GM18858 (cell line): ENCODE results near the gene PLTP.
"Not testable (repeated sequence)": the region's sequence is repeated elsewhere in the genome, so short reads cannot be mapped to it uniquely, and the experiment has no call there.

Source experiments
- ATAC-seq: cut with Tn5 transposase; IDR thresholded peaks from one replicate; pipeline ENCODE4 v1.9.1; 2021; ENCODE audit not compliant: unreplicated experiment

PLTP gene

DNA sequence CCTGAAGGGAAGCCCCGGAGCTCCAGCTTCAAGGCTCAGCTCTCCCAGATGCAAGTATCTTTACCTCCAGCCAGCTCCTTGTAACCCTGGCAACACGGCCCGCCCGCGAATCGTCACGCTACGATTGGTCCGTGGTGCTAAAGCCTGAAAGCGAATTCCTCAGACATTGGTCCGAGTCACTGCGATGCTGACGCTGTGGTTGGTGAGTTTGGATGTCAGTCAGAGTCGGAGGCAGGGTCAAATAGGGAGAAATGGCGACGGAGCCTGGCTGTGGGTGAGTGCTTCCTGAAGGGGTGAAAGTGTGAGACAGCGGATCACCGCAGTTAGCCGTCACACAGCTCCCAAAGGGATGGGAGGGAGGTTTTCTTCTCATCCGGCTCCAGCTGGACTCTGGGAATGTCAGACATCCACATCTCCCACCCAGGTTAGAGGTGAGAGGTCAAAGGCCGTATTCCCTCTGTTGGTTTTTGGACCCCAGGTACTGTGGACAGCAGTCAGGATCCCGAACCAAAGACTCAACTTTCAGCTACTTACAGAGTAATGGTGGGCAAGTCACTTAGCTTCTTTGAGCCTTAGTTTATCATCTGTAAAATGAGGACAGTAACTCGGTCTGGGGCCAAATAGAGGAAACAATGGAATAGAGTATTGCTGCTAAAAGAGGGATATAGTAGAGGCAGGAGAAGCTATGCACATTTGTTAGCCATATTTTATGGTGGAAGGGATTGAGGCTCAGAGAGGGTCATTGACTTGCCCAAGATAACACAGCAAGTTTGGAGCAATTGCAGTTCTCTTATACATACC, 30.8 kb downstream of the PLTP start, which contains the start of gene ZSWIM1:
TSS of gene ZSWIM1 (plus strand) at position 240 of the 801 bp plus-strand sequence. CDS start 1,366 bp downstream, outside the sequence.
- peak; percentile 94 for ATAC-seq

DNA sequence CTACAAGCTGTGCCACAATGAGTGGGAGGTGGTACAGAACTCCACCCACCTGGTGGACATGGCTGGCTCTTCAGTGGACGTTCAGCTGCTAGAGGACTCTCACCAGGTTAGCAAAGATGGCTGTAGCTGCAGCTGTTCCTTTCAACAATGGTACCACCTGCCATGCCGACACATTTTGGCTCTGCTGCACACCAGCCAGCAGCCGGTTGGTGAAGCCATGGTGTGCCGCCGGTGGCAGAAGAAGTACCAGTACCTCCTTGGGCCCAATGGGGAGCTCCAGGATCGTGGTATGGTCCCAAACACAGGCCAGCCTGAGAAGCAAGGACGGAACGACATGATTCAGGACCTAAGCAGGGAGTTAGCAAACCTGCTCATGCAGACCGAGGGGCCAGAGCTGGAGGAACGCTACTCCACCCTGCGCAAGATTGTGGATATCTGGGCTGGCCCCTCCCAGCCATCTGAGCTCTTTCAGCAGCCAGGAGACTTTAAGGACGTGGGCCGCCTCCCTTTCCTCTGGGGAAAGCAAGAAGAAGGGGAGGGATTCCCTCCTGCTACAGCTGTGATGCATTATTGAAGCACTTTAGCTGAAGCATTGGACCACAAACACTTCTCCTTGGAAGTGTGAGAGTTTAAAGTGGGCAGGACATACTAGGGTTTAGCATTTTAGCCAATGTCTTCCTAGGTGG, 33.7 kb downstream of the PLTP start:
- no peak for ATAC-seq

DNA sequence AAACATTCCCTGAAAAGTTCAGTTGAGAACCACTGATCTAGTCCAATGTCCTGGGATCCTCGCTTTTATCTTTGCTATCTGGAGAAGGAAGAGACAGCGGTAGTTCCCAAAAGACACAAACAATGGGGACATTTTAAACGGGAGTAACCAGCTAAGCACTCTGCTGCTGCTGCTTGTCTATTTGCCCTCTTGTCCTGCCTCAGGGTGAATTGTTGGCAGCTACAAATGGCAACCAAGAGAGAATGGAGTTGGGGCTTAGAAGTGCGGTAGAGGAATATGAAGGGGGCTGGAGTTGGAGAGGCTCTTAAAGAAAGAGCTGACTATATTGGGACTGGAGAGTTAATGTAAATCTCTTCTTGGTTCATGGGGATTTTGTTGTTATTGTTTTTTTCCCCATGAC, 37.4 kb downstream of the PLTP start:
- no peak for ATAC-seq

DNA sequence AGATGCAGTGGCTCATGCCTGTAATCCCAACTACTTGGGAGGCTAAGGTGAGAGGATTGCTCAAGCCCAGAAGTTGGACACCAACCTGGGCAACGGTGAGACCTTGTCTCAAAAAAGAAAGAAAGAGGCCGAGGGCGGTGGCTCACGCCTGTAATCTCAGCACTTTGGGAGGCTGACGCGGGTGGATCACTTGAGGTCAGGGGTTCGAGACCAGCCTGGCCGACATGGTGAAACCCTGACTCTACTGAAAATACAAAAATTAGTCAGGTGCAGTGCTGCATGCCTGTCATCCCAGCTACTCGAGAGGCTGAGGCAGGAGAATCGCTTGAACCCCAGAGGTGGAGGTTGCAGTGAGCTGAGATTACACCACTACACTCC, 37.9 kb downstream of the PLTP start:
- not testable (repeated sequence) for ATAC-seq

DNA sequence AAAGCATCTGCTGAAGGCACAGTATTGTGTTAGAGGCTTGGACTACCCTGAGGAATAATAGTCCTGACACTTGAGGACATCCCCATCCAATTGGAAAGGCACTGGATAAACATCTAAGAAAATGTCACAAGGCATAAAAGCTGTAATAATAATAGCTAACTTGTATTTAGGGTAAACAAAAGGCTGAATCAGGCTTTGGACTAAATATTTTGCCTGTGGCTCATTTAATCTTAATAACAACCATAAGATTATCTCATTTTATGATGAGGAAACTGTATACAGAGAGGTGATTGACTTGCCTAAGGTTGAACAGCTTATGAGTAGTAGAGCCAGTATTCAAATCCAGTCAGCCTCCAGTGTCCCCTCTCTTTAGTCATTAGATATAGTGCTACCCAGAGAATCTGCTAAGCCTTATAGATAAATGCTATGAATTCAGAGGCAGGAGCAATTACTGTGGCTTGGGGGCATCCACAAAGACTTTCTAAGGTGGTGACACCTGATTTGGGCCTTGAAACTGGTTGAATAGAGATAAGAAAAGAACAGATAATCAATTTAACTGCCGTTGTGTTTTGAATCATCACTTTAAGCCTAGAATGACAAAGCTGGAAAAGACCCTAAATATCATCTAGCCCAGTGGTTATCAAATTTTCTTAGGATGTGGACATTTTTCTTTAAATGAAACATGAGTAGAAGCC, 38.4 kb downstream of the PLTP start:
- no peak for ATAC-seq

DNA sequence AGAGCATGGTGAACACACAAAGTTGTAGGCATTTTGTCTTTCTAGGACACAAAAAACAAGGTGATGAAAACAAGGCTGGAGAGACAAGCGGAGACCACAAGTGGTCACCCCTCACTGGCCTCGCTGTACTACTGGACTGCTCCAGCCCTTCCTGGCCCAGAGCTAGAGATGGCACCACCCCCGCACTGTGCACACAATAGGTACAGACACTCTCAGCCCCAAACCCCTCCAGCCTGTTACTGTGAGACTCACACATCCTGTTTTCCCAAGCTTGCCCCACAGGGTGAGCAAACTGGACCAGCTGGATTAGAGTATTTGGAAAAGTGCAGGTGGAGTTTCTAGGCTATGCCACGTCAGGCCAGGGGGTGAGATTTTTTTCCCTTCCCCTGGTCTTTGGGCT, 39.3 kb downstream of the PLTP start:
- ATAC-seq, result no peak

DNA sequence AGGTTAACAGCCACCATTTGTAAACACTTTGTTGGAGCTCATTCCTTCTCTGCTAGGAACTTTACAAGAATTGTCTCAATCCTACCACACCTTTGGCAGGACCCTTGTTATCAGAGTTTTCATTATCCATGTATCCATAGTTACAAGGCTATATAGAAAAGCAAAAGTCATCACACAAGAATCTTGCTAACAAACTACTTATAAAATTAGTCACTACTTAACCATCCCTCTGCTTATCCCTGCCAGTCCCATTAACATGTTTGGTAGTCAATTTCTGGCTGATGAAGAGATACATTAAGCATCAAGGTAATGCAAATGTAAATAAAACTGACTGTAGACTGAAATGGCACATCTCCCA, 44.2 kb downstream of the PLTP start:
- ATAC-seq, result no peak

DNA sequence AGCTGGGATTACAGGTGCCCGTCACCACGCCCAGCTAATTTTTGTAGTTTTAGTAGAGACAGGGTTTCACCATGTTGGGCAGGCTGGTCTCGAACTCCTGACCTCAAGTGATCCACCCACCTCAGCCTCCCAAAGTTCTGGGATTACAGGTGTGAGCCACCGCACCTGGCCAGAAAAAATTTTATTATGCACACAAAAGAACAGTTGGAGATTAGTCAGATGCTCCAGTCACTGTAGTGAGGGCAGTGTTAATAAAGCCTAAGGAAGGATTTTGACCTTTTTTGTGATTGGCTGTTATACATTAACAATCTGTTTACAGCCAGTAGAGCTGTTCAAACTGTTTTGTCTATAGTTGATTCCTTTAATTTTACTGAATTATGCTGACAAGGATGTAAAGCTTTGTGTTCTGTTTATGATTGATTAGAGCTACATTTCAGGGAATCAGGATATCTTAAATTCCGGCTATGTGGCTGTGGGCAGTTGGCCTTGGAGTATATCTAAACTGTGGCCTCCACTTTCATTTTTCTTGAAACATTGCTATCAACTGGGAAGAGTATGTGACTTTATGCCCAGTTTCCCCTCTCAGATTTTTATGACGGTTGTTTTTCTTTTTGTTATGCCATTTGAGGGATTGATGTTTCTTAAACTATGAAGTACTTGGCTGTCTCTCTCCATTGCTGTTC, 44.7 kb downstream of the PLTP start:
- no peak for ATAC-seq

DNA sequence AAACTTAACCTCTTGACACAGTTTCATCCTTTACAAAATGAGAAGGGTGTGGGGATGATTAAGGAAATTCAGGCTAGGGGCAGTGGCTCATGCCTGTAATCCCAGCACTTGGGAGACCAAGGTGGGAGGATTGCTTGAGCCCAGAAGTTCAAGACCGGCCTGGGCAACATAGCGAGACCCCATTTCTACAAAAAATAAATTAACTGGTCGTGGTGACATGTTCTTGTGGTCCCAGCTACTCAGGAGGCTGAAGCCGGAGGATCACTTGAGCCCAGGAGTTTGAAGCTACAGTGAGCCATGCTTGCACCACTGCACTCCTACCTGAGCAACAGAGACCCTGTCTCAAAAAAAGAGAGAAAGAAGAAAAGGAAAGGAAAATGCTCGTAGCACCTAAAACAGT, 45.5 kb downstream of the PLTP start:
- ATAC-seq, result no peak

DNA sequence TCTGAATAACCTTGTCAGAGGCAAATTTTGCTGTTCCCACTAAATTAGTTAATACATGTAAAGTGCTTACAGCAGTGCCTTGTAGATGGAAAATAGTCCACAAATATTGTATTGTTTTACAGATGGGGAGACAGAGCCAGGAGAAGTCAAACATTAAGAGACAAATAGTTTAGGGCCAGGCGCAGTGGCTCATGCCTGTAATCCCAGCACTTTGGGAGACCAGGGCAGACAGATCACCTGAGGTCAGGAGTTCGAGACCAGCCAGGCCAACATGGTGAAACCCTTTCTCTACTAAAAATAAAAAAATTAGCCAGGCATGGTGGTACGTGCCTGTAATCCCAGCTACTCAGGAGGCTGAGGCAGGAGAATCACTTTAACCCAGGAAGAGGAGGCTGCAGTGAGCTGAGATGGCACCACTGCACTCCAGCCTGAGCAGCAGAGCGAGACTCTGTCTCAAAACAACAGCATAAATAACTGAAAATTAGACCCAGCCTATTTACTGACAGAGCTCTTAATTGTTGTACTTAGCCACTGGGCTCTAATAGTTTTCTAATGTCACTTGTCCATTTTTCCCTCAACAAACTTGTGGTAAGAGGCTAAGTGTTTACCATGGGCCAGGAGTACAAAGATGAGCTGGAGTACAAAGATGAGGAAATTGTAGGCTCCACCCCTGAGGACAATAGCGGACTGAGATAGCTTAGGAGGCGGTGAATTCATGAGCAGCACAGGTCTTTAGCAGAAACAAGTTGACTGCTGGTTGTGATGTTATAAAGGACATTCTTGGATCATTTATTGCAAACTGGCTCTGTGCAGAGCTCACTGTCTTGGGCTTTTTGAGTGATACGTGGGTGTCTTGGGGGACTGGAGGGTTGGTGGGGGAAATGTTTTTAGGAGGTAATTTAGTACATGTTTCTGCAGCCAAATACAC, 48.1 kb downstream of the PLTP start:
- ATAC-seq, result no peak

DNA sequence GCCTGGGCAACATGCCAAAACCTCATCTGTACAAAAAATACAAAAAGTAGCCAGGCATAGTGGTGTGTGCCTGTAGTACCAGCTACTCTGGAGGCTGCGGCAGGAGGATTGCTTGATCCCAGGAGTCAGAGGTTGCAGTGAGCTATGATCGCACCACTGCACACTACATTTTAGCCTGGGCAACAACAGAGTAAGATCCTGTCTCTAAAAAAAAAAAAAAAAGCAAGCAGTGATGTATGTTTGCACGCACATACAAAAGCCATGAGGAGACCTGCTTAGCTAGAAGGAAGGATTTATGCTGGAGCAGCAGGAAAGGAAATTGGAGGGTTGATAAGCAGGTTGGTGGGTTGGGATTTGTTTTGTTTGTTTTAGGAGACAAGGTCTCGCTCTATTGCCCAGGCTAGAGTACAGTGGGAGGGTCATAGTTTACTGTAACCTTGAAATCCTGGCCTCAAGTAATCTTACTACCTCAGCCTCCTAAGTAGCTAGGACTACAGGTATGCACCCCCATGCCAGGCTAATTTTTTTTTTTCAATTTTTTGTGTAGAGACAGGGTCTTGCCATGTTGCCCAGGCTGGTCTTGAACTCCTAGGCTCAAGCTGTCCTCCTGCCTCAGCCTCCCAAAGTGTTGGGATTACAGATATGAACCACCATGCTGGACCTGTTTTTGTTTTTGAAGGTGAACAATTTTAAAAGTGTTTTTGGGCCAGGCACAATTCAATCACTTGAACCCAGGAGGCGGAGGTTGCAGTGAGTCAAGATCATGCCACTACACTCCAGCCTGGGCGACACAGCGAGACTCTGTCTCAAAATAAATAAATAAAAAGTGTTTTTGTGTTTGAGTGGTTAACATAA, 50.5 kb downstream of the PLTP start:
- ATAC-seq, result no peak

DNA sequence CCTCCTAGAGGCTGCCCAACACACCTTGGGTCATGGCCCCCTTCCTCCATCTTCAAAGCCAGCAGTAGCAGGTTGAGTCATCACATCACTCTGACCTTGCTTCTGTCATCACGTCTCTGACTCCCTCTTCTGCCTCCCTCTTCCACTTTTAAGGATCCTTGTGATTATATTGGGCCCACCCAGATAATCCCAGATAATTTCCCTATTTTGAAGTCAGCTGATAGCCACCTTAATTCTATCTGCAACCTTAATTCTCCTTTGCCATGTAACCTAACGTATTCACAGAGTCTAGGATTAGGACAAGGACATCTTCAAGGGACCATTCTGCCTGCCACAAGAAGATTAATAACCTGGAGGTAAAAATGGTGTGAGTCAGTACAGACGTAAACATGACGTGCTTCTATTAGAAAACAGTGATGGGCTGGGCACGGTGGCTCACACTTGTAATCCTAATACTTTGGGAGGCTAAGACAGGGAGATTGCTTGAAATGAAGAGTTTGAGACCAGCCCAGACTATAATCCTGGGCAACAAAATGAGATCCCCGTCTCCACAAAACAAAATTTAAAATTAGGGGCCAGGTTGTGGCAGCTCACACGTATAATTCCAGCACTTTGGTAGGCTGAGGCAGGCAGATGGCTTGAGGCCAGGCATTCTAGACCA, 51.3 kb downstream of the PLTP start:
- no peak for ATAC-seq

DNA sequence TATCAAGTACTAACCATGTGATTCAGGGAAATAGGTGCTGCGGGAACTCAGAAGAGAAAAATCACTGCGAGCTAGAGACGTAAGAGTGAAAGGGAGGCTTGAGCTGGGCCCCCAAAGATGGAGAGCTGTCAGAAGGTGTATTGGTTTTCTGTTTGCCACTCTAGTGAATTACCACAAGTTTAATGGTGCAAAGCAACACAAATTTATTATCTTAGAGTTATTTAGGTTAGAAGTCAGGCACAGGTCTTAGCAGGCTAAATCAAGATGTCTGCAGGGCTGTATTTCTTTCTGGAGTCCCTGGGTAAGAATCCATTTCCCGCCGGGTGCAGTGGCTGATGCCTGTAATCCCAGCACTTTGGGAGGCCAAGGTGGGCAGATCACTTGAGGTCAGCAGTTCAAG, 52.0 kb downstream of the PLTP start:
- ATAC-seq, result no peak

DNA sequence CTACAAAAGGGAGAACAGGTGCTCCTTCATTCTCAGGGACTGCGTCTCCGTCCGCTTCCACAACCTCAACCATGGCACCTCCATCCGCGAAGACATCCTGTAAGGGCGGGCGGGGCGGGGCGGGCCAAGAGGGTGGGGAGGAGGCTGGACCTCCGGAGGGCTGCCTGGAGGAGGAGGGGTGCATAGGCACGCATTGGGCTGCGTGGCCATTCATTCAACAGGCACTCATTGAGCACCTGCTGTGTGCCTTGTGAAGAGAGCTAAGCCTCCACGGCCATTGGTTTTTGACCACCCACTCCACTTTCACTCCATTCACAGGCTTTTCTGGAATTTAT, 54.1 kb downstream of the PLTP start:
- no peak for ATAC-seq

DNA sequence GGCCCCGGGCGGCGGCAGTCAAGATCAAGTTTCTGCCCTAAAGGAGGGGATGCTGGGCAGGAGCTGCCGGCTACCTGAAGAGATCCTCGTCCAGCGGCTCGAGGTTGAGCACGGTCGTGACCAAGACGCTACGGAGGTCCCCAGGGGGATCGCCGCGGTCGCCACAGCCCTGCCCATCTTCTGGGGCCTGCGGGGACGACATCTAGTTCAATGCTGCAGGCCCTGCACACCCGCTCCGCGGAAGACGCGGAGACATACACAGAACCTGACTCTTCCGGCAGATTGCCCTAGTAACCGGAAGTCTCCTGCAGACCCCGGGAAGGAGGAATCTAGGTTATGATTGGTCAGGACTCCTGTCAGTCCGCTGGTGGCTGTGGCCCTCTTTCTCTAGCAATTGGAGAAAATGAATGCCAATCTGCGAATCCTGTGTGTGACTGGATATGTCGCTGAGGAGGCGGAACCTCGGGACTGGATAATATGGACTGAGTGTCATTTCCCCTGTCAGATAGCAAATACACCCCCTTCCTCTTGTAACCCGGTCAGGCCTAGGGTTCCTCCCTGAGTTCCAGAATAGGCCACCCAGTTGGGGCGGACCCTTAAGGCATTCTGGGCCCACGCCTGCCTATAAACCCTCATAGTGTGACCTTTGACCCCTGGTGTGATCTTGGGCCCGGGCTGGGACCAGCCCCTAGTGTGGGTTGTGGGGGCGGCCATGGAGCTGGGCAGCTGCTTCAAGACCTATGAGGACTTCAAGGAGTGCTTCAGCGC, 54.7 kb downstream of the PLTP start, which contains the start of the genes ACOT8 and ZSWIM3:
TSS of gene ACOT8 (minus strand) at position 279 of the 768 bp plus-strand sequence. CDS start at position 202, 77 bp downstream.
TSS of gene ZSWIM3 (plus strand) at position 501 of the 768 bp plus-strand sequence. CDS start at position 713, 212 bp downstream.
- peak; percentile 92 for ATAC-seq

DNA sequence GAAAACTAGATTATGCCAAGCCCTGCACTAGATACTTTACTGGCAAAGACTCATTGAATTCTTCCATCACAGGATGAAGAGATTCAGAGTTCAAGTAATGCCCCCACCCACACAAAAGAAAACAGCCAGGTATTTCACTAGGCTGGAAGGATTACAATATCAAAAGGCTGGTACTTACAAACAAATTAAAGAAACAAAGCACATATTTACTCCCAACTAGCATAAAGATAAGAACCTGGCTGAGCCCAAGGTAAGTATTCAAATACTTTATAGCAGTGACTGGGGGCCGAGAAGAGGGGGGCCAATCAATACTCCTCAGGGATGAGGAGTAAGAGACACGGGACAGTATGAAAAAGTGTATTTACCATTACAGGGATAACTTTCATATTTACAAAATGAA, 58.5 kb downstream of the PLTP start:
- ATAC-seq, result no peak

DNA sequence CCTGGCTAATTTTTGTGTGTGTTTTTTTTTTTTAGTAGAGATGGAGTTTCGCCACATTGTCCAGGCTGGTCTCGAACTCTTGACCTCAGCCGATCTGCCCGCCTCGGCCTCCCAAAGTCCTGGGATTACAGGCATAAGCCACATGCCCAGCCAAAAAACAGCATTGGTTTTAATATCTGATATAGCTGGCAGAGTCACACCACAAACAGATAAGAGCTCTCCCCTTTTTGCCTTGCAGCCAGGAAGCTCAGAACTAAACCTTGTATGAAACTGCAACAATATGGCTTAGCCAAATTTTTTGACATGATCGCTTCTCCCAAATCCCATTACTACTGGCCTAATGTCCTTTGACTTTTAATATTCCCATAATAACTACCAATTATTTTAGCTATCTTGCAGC, 59.6 kb downstream of the PLTP start:
- no peak for ATAC-seq

DNA sequence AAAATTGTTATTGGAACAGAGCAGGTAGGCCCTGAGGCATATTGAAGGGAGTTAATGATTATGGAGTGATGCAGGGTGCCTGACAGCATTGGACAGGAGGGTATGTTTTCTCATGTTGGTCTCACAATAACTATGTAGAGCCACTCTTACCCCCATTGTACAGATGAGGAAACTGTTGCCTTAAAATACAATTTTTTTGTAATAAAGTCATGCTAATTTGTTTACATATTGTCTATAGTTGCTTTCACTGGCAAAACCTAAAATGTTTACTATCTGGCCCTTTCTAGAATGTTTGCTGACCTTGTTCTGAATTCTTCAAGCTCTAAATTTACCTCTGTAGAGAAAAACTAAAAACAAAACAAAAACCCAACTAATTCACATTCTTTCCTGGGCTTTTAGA, 60.5 kb downstream of the PLTP start:
- no peak for ATAC-seq
